ENCODE results near the gene MRGPRD.

- no peak for TF ChIP-seq CTCF (IDR thresholded peaks at IDR 0.05)
- TF ChIP-seq POLR2A (IDR thresholded peaks at IDR 0.05), result no peak
- no peak for TF ChIP-seq POLR2AphosphoS5 (IDR thresholded peaks at IDR 0.05)
- no peak for TF ChIP-seq EP300 (IDR thresholded peaks at IDR 0.05)
These were observed 25.0 kb upstream of the MRGPRD start for GRCh38 chr11:69005631-69006368.

Data from suprapubic skin (tissue), 4 donors.